Neural cell (in vitro differentiated cells): ENCODE results near the gene CTRL. TPM values are rescaled to one million over a fixed set of nuclear protein-coding genes. Genes with fewer than 3 reads are reported as not detected.

Source experiments
- H2AFZ ChIP-seq: fragments of 200-600, 300-800 bp; sonication (generic), shearing (Covaris generic); 2 replicates; pipeline ENCODE4 v1.6.0; 2014; ENCODE audit warnings: low read depth, mild to moderate bottlenecking, antibody characterized with exemption, low read length, moderate library complexity
- H3F3A ChIP-seq: fragments of 200-600 bp; shearing (Covaris generic); 2 replicates; pipeline ENCODE4 v1.6.1; 2016; ENCODE audit warnings: mild to moderate bottlenecking, moderate library complexity, mixed read lengths, antibody characterized with exemption, low read length; ENCODE audit not compliant: insufficient read depth, poor library complexity, severe bottlenecking
- H3K27ac ChIP-seq: fragments of 200-600, 300-800 bp; sonication (generic), shearing (Covaris generic); 2 replicates; pipeline ENCODE4 v1.5.1; 2014; ENCODE audit warnings: mild to moderate bottlenecking, low read length, moderate library complexity
- H3K27me3 ChIP-seq: fragments of 300-800, 200-600 bp; sonication (generic), shearing (Covaris generic); 2 replicates; pipeline ENCODE4 v1.6.0; 2014; ENCODE audit warnings: mild to moderate bottlenecking, low read depth, low read length, moderate library complexity; ENCODE audit not compliant: insufficient read depth
- H3K36me3 ChIP-seq: fragments of 300-800, 200-600 bp; sonication (generic), shearing (Covaris generic); 2 replicates; pipeline ENCODE4 v1.5.1; 2014; ENCODE audit warnings: mild to moderate bottlenecking, antibody characterized with exemption, low read length, moderate library complexity; ENCODE audit not compliant: insufficient read depth
- H3K4me2 ChIP-seq: fragments of 300-800, 200-600 bp; sonication (generic), shearing (Covaris generic); 2 replicates; pipeline ENCODE4 v1.6.0; 2014; ENCODE audit warnings: mild to moderate bottlenecking, low read length
- H3K4me3 ChIP-seq: fragments of 300-800, 200-600 bp; sonication (generic), shearing (Covaris generic); 2 replicates; pipeline ENCODE4 v1.5.1; 2014; ENCODE audit warnings: mild to moderate bottlenecking, low read length, moderate library complexity
- H3K79me2 ChIP-seq: fragments of 200-600 bp; shearing (Covaris generic); replicated peaks from 2 replicates; pipeline ENCODE4 v1.6.0; 2014; ENCODE audit warnings: mild to moderate bottlenecking, low read length, moderate library complexity; ENCODE audit not compliant: insufficient read depth
- H3K9ac ChIP-seq: fragments of 300-800, 200-600 bp; sonication (generic), shearing (Covaris generic); 2 replicates; pipeline ENCODE4 v1.6.1; 2016; ENCODE audit warnings: mild to moderate bottlenecking, low read length, mixed read lengths
- H3K9me2 ChIP-seq: fragments of 200-600 bp; shearing (Covaris generic); 2 replicates; pipeline ENCODE4 v1.6.1; 2016; ENCODE audit warnings: mild to moderate bottlenecking, low read length, mixed read lengths; ENCODE audit not compliant: insufficient read depth
- H3K9me3 ChIP-seq: fragments of 200-600, 300-800 bp; sonication (generic), shearing (Covaris generic); 2 replicates; pipeline ENCODE4 v1.6.1; 2016; ENCODE audit warnings: mild to moderate bottlenecking, mixed run types, low read length, moderate library complexity, mixed read lengths
- H4K20me1 ChIP-seq: fragments of 200-600 bp; shearing (Covaris generic); 2 replicates; pipeline ENCODE4 v1.6.1; 2016; ENCODE audit warnings: mild to moderate bottlenecking, mixed run types; ENCODE audit not compliant: insufficient read depth
- CTCF ChIP-seq: fragments of 450-650 bp; IDR thresholded peaks from 2 replicates; pipeline ENCODE4 v1.5.1; 2014; ENCODE audit warnings: antibody characterized with exemption, mild to moderate bottlenecking, moderate library complexity; ENCODE audit not compliant: poor library complexity, severe bottlenecking
- EP300 ChIP-seq: fragments of 450-650 bp; conservative IDR thresholded peaks from 2 replicates; pipeline ENCODE4 v1.6.1; 2014; ENCODE audit warnings: antibody characterized with exemption, mild to moderate bottlenecking, moderate library complexity; ENCODE audit not compliant: poor library complexity, severe bottlenecking
- EZH2 ChIP-seq: fragments of 200-600, 300-800 bp; shearing (Covaris generic), sonication (generic); IDR thresholded peaks from 2 replicates; pipeline ENCODE4 v1.6.1; 2014; ENCODE audit warnings: antibody characterized with exemption, low read length, borderline replicate concordance, mild to moderate bottlenecking; ENCODE audit not compliant: insufficient read depth, poor library complexity, severe bottlenecking
- MXI1 ChIP-seq: fragments of 450-650 bp; conservative IDR thresholded peaks from 2 replicates; pipeline ENCODE4 v1.6.1; 2014; ENCODE audit warnings: antibody characterized with exemption, mild to moderate bottlenecking; ENCODE audit not compliant: poor library complexity, severe bottlenecking
- POLR2AphosphoS5 ChIP-seq: IDR thresholded peaks from 2 replicates; pipeline ENCODE4 v1.6.1; 2012
- RAD21 ChIP-seq: fragments of 450-650 bp; conservative IDR thresholded peaks from 2 replicates; pipeline ENCODE4 v1.6.1; 2014; ENCODE audit warnings: antibody characterized with exemption, mild to moderate bottlenecking, moderate library complexity
- REST ChIP-seq: IDR thresholded peaks from 2 replicates; pipeline ENCODE4 v1.6.1; 2012; ENCODE audit warnings: borderline replicate concordance
- SMC3 ChIP-seq: fragments of 450-650 bp; conservative IDR thresholded peaks from 2 replicates; pipeline ENCODE4 v1.6.1; 2014; ENCODE audit warnings: antibody characterized with exemption, mild to moderate bottlenecking, moderate library complexity; ENCODE audit not compliant: poor library complexity
- TAF1 ChIP-seq: IDR thresholded peaks from 2 replicates; pipeline ENCODE4 v1.6.1; 2012; ENCODE audit warnings: low read depth
- polyA plus RNA-seq: library from polyadenylated mRNA; depleted of rRNA; stranded (reverse); fragments of >200 nt; gene quantifications from 2 replicates; pipeline ENCODE4 v1.2.3, GENCODE V29; 2014

Gene CTRL
- polyA plus RNA-seq, 1 donor from 2014 or later: 3.8 TPM

DNA sequence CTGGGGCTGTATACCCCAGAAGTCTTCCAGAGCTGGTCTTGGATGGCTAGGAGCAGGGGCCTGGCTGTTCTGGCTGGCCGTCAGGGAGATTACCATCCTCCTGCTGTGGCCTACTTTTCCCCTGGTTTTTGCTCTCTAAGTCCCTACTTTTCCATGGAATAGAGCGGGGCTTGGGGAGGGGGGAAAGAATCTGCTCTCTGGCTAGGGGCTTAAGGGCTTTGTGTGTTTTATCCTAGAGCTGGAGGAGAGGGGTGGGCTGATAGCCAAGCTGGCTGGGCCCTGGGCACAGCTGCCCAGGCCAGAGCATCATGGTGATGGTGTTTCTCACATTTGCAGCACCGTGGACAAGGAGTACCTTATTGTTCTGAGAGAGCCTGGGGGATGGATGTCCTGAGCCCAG lies 43.3 kb downstream of the CTRL start:
- H3K79me2 ChIP-seq: no peaks in the 10 kb centered on the region
- no peak overlapping the region for H3K4me2 ChIP-seq
- H2AFZ ChIP-seq: no peak overlapping the region
- TF ChIP-seq RAD21: no peak
- no peak for TF ChIP-seq REST
- no peak for TF ChIP-seq POLR2AphosphoS5
- no peak for TF ChIP-seq TAF1
- no peak for TF ChIP-seq MXI1
- TF ChIP-seq CTCF: no peak
- TF ChIP-seq EP300: no peak
- TF ChIP-seq SMC3: no peak
- no peak for TF ChIP-seq EZH2
- no peak overlapping the region for H3K9ac ChIP-seq
- H3K27ac ChIP-seq: no peak overlapping the region
- no peaks in the 10 kb centered on the region for H3K27me3 ChIP-seq
- no peaks in the 10 kb centered on the region for H4K20me1 ChIP-seq
- H3K4me3 ChIP-seq: no peak overlapping the region
- no peaks in the 10 kb centered on the region for H3K9me3 ChIP-seq
- no peaks in the 10 kb centered on the region for H3K9me2 ChIP-seq
- H3F3A ChIP-seq: no peaks in the 10 kb centered on the region
- H3K36me3 ChIP-seq: peaks cover 8% of the 10 kb centered on the region

DNA sequence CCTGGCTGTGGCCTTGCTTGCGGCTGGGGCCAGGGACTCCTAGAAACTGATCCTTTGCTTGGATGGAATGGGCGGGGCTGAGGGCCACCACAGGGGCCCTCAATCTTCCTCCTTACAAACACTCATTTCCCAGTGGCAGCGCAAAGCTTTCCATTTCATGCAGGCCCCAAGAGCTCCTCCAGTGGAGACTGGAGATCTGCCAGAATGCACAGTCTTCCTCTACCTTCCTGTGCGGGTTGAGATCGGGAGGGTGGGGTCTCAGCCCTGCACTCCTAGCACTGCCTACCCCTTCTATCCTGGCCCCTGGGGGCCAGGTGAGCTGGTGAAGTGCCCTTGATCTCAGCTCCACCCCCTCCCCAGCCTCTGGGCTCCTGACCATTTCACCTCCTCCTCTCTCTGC lies 45.3 kb downstream of the CTRL start:
- H3K9me3 ChIP-seq: no peaks in the 10 kb centered on the region
- no peak overlapping the region for H3K4me3 ChIP-seq
- H3K27me3 ChIP-seq: no peaks in the 10 kb centered on the region
- H4K20me1 ChIP-seq: no peaks in the 10 kb centered on the region
- H3K9me2 ChIP-seq: no peaks in the 10 kb centered on the region
- H3K27ac ChIP-seq: no peak overlapping the region
- TF ChIP-seq TAF1 (no peak), EP300 (no peak), REST (no peak), POLR2AphosphoS5 (no peak), MXI1 (no peak), EZH2 (no peak), CTCF (no peak), SMC3 (no peak), RAD21 (no peak)
- H3K4me2 ChIP-seq: no peak overlapping the region
- no peak overlapping the region for H3K9ac ChIP-seq
- no peaks in the 10 kb centered on the region for H3K79me2 ChIP-seq
- H3F3A ChIP-seq: no peaks in the 10 kb centered on the region
- peaks cover 8% of the 10 kb centered on the region for H3K36me3 ChIP-seq
- no peak overlapping the region for H2AFZ ChIP-seq
